Measurements from ENCODE around the gene NXN. TPM values are rescaled to one million over a fixed set of nuclear protein-coding genes. Genes with fewer than 3 reads are reported as not detected.

NXN gene
- total and polyA plus RNA-seq, 2 donors (not counting 1 experiment from before 2014, with no cell fraction given) = 0.04 to 0.17 TPM

DNA sequence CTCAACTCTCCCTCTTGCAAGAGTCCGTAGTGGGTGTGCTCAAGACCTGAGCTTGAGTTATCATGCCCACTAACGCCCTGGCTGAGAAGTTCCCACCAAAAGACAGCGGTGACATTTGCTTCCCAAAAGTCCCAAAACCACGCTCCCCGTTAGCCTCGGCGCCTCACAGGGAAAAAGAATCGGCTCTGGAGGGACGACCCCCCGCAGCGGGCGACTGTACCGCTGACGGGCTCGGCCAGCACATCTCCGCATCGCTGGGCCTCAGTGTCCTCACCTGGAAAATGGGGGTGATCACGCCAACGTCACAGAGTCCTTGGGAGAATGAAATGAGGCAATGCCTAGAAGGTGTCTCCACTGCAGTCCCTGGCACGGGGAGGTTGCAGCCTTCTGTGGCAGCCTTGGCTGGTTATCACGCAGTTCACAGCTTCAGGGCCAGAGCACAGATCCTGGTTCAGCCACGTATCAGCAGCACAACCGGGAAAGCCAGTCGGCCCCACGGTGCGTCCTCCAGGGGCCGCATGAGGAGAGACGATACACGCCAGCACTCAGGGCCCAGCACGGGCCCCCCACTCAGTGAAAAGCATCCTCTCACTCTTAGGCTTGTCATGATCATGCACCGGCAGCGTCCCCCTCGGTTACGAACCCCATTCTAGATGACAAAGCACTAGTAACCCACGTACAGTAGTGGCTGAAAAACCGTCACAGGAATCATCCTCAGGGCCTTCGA lies 32.9 kb downstream of the NXN start:
- no peak overlapping the region for H3K4me3 Mint-ChIP-seq
- peaks cover 0 to 11% (median 5%) of the 10 kb centered on the region in 4 experiments for H3K27me3 ChIP-seq (replicated peaks in 1 of 4; ENCODE audit: control extremely low read depth in 1 of 4, control insufficient read depth in 3 of 4, insufficient read depth in 4 of 4, low read length in 3 of 4)
- peaks cover under 1 to 1% of the 10 kb centered on the region in 2 donors for H3K4me1 ChIP-seq (ENCODE audit: control insufficient read depth in 2 of 2, insufficient read depth in 2 of 2, low read length in 2 of 2)
- POLR2A ChIA-PET = no interaction called here
- TF ChIP-seq, protein P1, sequence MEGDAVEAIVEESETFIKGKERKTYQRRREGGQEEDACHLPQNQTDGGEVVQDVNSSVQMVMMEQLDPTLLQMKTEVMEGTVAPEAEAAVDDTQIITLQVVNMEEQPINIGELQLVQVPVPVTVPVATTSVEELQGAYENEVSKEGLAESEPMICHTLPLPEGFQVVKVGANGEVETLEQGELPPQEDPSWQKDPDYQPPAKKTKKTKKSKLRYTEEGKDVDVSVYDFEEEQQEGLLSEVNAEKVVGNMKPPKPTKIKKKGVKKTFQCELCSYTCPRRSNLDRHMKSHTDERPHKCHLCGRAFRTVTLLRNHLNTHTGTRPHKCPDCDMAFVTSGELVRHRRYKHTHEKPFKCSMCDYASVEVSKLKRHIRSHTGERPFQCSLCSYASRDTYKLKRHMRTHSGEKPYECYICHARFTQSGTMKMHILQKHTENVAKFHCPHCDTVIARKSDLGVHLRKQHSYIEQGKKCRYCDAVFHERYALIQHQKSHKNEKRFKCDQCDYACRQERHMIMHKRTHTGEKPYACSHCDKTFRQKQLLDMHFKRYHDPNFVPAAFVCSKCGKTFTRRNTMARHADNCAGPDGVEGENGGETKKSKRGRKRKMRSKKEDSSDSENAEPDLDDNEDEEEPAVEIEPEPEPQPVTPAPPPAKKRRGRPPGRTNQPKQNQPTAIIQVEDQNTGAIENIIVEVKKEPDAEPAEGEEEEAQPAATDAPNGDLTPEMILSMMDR (IDR thresholded peaks at IDR 0.05) = no peak
- TF ChIP-seq EZH2 (IDR thresholded peaks at IDR 0.05; ENCODE audit: borderline replicate concordance, insufficient read depth, low read depth, low read length, poor library complexity, severe bottlenecking) = no peak
- H3K9me3 ChIP-seq (ENCODE audit: control extremely low read depth in 1 of 3, control insufficient read depth in 2 of 3, insufficient read depth in 1 of 3, low read length in 2 of 3) = no peaks in the 10 kb centered on the region
- no peaks in the 10 kb centered on the region for H3K79me2 ChIP-seq (ENCODE audit: control insufficient read depth, insufficient read depth, low read length)
- WGBS (ENCODE audit: insufficient coverage) = 93% methylated on average over 35 of the region's 37 CpGs
- H3K27ac Mint-ChIP-seq = no peak overlapping the region
- H3K36me3 ChIP-seq (replicated peaks in 1 of 2; ENCODE audit: control extremely low read depth in 1 of 2, control insufficient read depth in 1 of 2, extremely low read depth in 1 of 2, insufficient read depth in 2 of 2, low read length in 1 of 2) = no peaks in the 10 kb centered on the region
- DNase-seq (no peak), ATAC-seq (ENCODE audit: low read depth) (no peak)
- no peak overlapping the region for H3K27ac ChIP-seq (ENCODE audit: low read length in 2 of 2)
- H3K4me2 ChIP-seq (replicated peaks; ENCODE audit: low read depth, low read length, poor library complexity, severe bottlenecking) = no peak overlapping the region
- H3K4me1 Mint-ChIP-seq = no peaks in the 10 kb centered on the region
- no peak overlapping the region for H2AFZ ChIP-seq (ENCODE audit: insufficient read depth, low read depth, low read length, poor library complexity, severe bottlenecking)
- no peak overlapping the region for H3K4me3 ChIP-seq (ENCODE audit: control extremely low read depth in 1 of 5, extremely low read depth in 1 of 5, insufficient read depth in 1 of 5, low read depth in 2 of 5, low read length in 4 of 5)
- no peaks in the 10 kb centered on the region for H4K20me1 ChIP-seq (ENCODE audit: control insufficient read depth, insufficient read depth, low read length, poor library complexity, severe bottlenecking)
- CTCF ChIA-PET = no interaction called here
- intact Hi-C loops (cut with micrococcal nuclease) = no loop called here
- no peak overlapping the region for H3K9ac ChIP-seq (ENCODE audit: low read length)
- peaks cover 17% of the 10 kb centered on the region for H3K27me3 Mint-ChIP-seq
- no peaks in the 10 kb centered on the region for H3K9me3 Mint-ChIP-seq (ENCODE audit: insufficient read depth)

DNA sequence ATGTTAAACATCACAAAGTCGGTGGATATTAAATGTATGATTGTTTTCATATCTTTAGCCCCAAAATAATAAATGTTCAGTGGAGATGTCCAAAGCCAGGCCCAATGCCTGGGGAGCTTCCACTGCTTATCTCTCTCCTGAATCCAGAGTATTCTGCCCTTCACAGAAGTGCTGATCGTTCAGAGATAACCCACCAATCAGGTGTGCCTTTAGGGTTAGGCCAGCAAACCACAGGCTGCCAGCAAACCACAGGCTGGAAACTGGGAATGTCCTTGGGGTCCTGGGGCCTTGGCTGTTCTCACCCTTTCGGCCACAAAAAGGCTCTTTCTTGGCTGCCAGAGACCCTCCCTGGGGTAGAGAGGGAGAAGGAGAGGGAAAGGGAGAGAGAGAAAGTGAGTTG lies 33.9 kb downstream of the NXN start:
- Histone ChIP-seq H3K27ac (ENCODE audit: low read length in 2 of 2) (no peak overlapping the region), H3K4me3 (ENCODE audit: control extremely low read depth in 1 of 5, extremely low read depth in 1 of 5, insufficient read depth in 1 of 5, low read depth in 2 of 5, low read length in 4 of 5) (no peak overlapping the region), H3K4me1 (ENCODE audit: control insufficient read depth in 2 of 2, insufficient read depth in 2 of 2, low read length in 2 of 2) (no peaks in the 10 kb centered on the region), H2AFZ (ENCODE audit: insufficient read depth, low read depth, low read length, poor library complexity, severe bottlenecking) (no peak overlapping the region), H3K9ac (ENCODE audit: low read length) (no peak overlapping the region), H3K27me3 (replicated peaks in 1 of 4; ENCODE audit: control extremely low read depth in 1 of 4, control insufficient read depth in 3 of 4, insufficient read depth in 4 of 4, low read length in 3 of 4) (peaks cover 0 to 11% (median 3%) of the 10 kb centered on the region in 4 experiments), H3K4me2 (replicated peaks; ENCODE audit: low read depth, low read length, poor library complexity, severe bottlenecking) (no peak overlapping the region), H3K79me2 (ENCODE audit: control insufficient read depth, insufficient read depth, low read length) (no peaks in the 10 kb centered on the region), H3K9me3 (ENCODE audit: control extremely low read depth in 1 of 3, control insufficient read depth in 2 of 3, insufficient read depth in 1 of 3, low read length in 2 of 3) (no peaks in the 10 kb centered on the region), H4K20me1 (ENCODE audit: control insufficient read depth, insufficient read depth, low read length, poor library complexity, severe bottlenecking) (no peaks in the 10 kb centered on the region), H3K36me3 (replicated peaks in 1 of 2; ENCODE audit: control extremely low read depth in 1 of 2, control insufficient read depth in 1 of 2, extremely low read depth in 1 of 2, insufficient read depth in 2 of 2, low read length in 1 of 2) (no peaks in the 10 kb centered on the region)
- Mint-ChIP-seq H3K27ac (no peak overlapping the region), H3K4me1 (no peaks in the 10 kb centered on the region), H3K9me3 (ENCODE audit: insufficient read depth) (no peaks in the 10 kb centered on the region), H3K27me3 (peaks cover 15% of the 10 kb centered on the region), H3K4me3 (no peak overlapping the region)
- POLR2A ChIA-PET = no interaction called here
- intact Hi-C loops (cut with micrococcal nuclease) = no loop called here
- WGBS (ENCODE audit: insufficient coverage) = 94% methylated on average over 2 of the region's 3 CpGs
- DNase-seq (no peak), ATAC-seq (ENCODE audit: low read depth) (no peak)
- no peak for TF ChIP-seq EZH2 (IDR thresholded peaks at IDR 0.05; ENCODE audit: borderline replicate concordance, insufficient read depth, low read depth, low read length, poor library complexity, severe bottlenecking)
- TF ChIP-seq, protein P1 (IDR thresholded peaks at IDR 0.05) = no peak
- CTCF ChIA-PET = interaction anchor here (1.0 kb wide), 1 partner anchor 66 kb away, joined by 4 read pairs; no protein-coding TSS in a partner anchor

All from B cell (primary cell).